OCI-LY3 (cell line): ENCODE data around the gene TSC22D1.

Experiments used
- CTCF ChIP-seq: fragments of 200-600, 300-600 bp; sonication (generic); IDR thresholded peaks from 2 replicates; pipeline ENCODE4 v1.5.1; 2014; ENCODE audit warnings: antibody characterized with exemption, low read length, low read depth
- EZH2phosphoT487 ChIP-seq: fragments of 200-600 bp; shearing (Covaris generic); IDR thresholded peaks from 2 replicates; pipeline ENCODE4 v1.6.1; 2018; ENCODE audit warnings: antibody characterized with exemption, mixed run types, low read depth

GRCh38 chr13:44617648-44618047 lies 41.5 kb upstream of the TSC22D1 start:
- TF ChIP-seq EZH2phosphoT487 (no peak), CTCF (no peak)
